Measurements from ENCODE around the gene TESMIN. TPM values are rescaled to one million over a fixed set of nuclear protein-coding genes. Genes with fewer than 3 reads are reported as not detected.

Gene TESMIN
- total RNA-seq, 1 experiment from 2014 or later: 24.8 TPM

DNA sequence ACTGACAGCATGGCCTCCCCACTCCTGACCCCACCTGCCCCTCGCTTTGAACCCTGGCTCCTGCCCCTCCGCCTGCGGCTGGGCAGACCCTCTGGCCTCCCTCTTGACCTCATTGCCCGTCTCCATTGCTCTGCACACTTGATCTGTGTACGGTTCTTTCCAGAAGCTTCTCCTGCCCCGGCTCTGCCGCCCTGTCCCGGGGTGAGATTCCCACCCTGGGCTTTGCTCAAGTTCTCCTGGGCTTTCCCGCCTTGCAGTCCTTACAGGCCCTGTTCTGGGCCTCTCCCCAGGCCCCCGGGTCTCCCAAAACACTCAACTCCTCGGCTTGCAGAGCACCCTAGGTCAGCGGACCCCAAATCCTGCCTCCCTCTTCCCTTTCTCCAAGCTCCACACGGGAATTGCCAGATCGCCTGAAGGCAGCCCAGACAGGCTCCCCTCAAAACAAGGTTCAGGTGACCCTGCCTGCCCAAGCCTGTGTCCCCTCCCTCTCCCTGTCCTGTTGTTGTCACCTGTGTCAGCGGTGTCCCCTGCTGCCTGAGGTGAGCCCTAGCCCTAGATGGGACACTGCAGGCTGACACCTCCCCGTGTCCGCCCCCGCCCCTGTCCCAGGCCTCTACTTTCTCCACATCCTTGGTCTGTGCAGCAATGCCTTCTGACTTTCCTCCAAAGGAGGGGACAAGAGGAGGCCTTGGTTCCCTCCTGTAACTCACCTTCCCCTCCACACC is 65.5 kb downstream of the TESMIN start:
- no peaks in the 10 kb centered on the region for H4K20me1 ChIP-seq (ENCODE audit: insufficient read depth)
- no peaks in the 10 kb centered on the region for H3K9me2 ChIP-seq (ENCODE audit: insufficient read depth)
- ATAC-seq (no peak), DNase-seq (ENCODE audit: low read depth, low spot score) (no peak)
- H3K36me3 ChIP-seq (ENCODE audit: control insufficient read depth in 1 of 2, insufficient read depth in 2 of 2, low read length in 2 of 2): peaks cover 0 to 23% of the 10 kb centered on the region in 2 experiments; a peak in 1 of 4 replicates
- CTCF ChIA-PET: no interaction called here
- H3K27ac ChIP-seq (ENCODE audit: low read depth, low read length): no peak overlapping the region; the same call in 1 of the 2 replicates
- no TSS peak for BruUV-seq (replicated peaks)
- no peak for TF ChIP-seq YY1 (IDR thresholded peaks at IDR 0.05; ENCODE audit: extremely low read depth, insufficient replicate concordance, low read depth, low read length)
- TF ChIP-seq CBX3 (IDR thresholded peaks at IDR 0.05; ENCODE audit: low read depth): no peak
- no peak for TF ChIP-seq CTCF (IDR thresholded peaks at IDR 0.05 in 2 of 3, conservative IDR thresholded peaks at IDR 0.05 in 1 of 3; ENCODE audit: borderline replicate concordance in 1 of 3, insufficient read depth in 1 of 3, low read depth in 2 of 3, low read length in 2 of 3)
- TF ChIP-seq POLR2A (IDR thresholded peaks at IDR 0.05; ENCODE audit: borderline replicate concordance, extremely low read depth, insufficient read depth, insufficient read length): no peak
- no peak for TF ChIP-seq EZH2 (IDR thresholded peaks at IDR 0.05)
- TF ChIP-seq, protein P1, sequence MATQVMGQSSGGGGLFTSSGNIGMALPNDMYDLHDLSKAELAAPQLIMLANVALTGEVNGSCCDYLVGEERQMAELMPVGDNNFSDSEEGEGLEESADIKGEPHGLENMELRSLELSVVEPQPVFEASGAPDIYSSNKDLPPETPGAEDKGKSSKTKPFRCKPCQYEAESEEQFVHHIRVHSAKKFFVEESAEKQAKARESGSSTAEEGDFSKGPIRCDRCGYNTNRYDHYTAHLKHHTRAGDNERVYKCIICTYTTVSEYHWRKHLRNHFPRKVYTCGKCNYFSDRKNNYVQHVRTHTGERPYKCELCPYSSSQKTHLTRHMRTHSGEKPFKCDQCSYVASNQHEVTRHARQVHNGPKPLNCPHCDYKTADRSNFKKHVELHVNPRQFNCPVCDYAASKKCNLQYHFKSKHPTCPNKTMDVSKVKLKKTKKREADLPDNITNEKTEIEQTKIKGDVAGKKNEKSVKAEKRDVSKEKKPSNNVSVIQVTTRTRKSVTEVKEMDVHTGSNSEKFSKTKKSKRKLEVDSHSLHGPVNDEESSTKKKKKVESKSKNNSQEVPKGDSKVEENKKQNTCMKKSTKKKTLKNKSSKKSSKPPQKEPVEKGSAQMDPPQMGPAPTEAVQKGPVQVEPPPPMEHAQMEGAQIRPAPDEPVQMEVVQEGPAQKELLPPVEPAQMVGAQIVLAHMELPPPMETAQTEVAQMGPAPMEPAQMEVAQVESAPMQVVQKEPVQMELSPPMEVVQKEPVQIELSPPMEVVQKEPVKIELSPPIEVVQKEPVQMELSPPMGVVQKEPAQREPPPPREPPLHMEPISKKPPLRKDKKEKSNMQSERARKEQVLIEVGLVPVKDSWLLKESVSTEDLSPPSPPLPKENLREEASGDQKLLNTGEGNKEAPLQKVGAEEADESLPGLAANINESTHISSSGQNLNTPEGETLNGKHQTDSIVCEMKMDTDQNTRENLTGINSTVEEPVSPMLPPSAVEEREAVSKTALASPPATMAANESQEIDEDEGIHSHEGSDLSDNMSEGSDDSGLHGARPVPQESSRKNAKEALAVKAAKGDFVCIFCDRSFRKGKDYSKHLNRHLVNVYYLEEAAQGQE (IDR thresholded peaks at IDR 0.05; ENCODE audit: low read depth): no peak
- TF ChIP-seq SIN3A (IDR thresholded peaks at IDR 0.05; ENCODE audit: low read depth): no peak
- peaks cover 5 to 34% of the 10 kb centered on the region in 2 experiments; a peak in 3 of 4 replicates for H3K4me1 ChIP-seq (ENCODE audit: control insufficient read depth in 1 of 2, insufficient read depth in 2 of 2, low read length in 2 of 2)
- no peaks in the 10 kb centered on the region for H3K27me3 ChIP-seq (ENCODE audit: insufficient read depth, low read length)
- H3K9me3 ChIP-seq (ENCODE audit: control insufficient read depth in 1 of 2, insufficient read depth in 1 of 2, low read depth in 1 of 2, low read length in 2 of 2): no peaks in the 10 kb centered on the region
- H3K79me2 ChIP-seq (ENCODE audit: insufficient read depth, low read length): peaks cover 10% of the 10 kb centered on the region; the same call in 1 of the 2 replicates
- peak overlapping the region; percentile 90 for H3K4me2 ChIP-seq (ENCODE audit: low read length)
- POLR2A ChIA-PET: no interaction called here
- intact Hi-C loops (cut with micrococcal nuclease): no loop called here
- RAD21 ChIA-PET (ENCODE audit: low non-redundant PET in 1 of 2, low total read pairs in 2 of 2, uncharacterized antibody in 2 of 2, unreplicated experiment in 2 of 2): no interaction called here
- H3K9ac ChIP-seq (ENCODE audit: low read length): peak overlapping the region; percentile 94
- H3K4me3 ChIP-seq (replicated peaks in 1 of 2; ENCODE audit: low read depth in 1 of 2, low read length in 2 of 2): peak overlapping the region in 1 of 2 experiments; percentile 88; a peak in 3 of 4 replicates
- H2AFZ ChIP-seq (ENCODE audit: low read depth, low read length, poor library complexity, severe bottlenecking): no peak overlapping the region
